HepG2 (cell line): ENCODE measurements around the gene SLC35B2. TPM values are rescaled to one million over a fixed set of nuclear protein-coding genes. Genes with fewer than 3 reads are reported as not detected.

Experiments used
- DZIP1 ChIP-seq: sonication (generic); formaldehyde crosslinking; IDR thresholded peaks from 2 replicates; pipeline ENCODE4 v1.5.0; 2020; ENCODE audit warnings: mild to moderate bottlenecking, missing genetic modification reagents
- ELF4 ChIP-seq: sonication (generic); formaldehyde crosslinking; IDR thresholded peaks from 2 replicates; pipeline ENCODE4 v1.5.0; 2020; ENCODE audit warnings: missing genetic modification reagents, mild to moderate bottlenecking, moderate library complexity, borderline replicate concordance
- FLYWCH1 ChIP-seq: sonication (generic); formaldehyde crosslinking; IDR thresholded peaks from 2 replicates; pipeline ENCODE4 v1.8.1; 2023; ENCODE audit warnings: mild to moderate bottlenecking, missing genetic modification reagents
- GTF2F1 ChIP-seq: fragments of 150-350 bp; IDR thresholded peaks from 2 replicates; pipeline ENCODE4 v1.6.1; 2014; ENCODE audit warnings: low read length
- HNRNPK ChIP-seq: fragments of 200-400 bp; formaldehyde crosslinking; IDR thresholded peaks from 2 replicates; pipeline ENCODE4 v1.6.1; 2018; ENCODE audit warnings: low read length, low read depth, moderate library complexity, mild to moderate bottlenecking; ENCODE audit not compliant: poor library complexity, severe bottlenecking
- JUND ChIP-seq: sonication (generic); formaldehyde crosslinking; IDR thresholded peaks from 2 replicates; pipeline ENCODE4 v1.8.0; 2022; ENCODE audit warnings: mild to moderate bottlenecking, missing genetic modification reagents
- MED8 ChIP-seq: sonication (generic); formaldehyde crosslinking; IDR thresholded peaks from 2 replicates; pipeline ENCODE4 v1.8.1; 2023; ENCODE audit warnings: mild to moderate bottlenecking, missing genetic modification reagents; ENCODE audit not compliant: insufficient replicate concordance
- ZBTB44 ChIP-seq: sonication (generic); formaldehyde crosslinking; IDR thresholded peaks from 2 replicates; pipeline ENCODE4 v1.4.0; 2020; ENCODE audit warnings: missing genetic modification reagents
- ZEB1 ChIP-seq: IDR thresholded peaks from 2 replicates; pipeline ENCODE4 v1.6.1; 2012; ENCODE audit warnings: mild to moderate bottlenecking, low read depth, inconsistent platforms; ENCODE audit not compliant: insufficient replicate concordance
- ZNF124 ChIP-seq: sonication (generic); formaldehyde crosslinking; IDR thresholded peaks from 2 replicates; pipeline ENCODE4 v1.4.0; 2020; ENCODE audit warnings: missing genetic modification reagents
- ZNF318 ChIP-seq: sonication (generic); formaldehyde crosslinking; IDR thresholded peaks from 2 replicates; pipeline ENCODE4 v1.4.0; 2020; ENCODE audit warnings: mild to moderate bottlenecking, missing genetic modification reagents
- ZNF549 ChIP-seq: sonication (generic); formaldehyde crosslinking; IDR thresholded peaks from 2 replicates; pipeline ENCODE4 v1.5.0; 2020; ENCODE audit warnings: missing genetic modification reagents
- ZNF639 ChIP-seq: conservative IDR thresholded peaks from 2 replicates; pipeline ENCODE4 v1.6.1; 2018; ENCODE audit warnings: missing genetic modification reagents
- ZNF713 ChIP-seq: sonication (generic); formaldehyde crosslinking; IDR thresholded peaks from 2 replicates; pipeline ENCODE4 v1.4.0; 2020; ENCODE audit warnings: mild to moderate bottlenecking, missing genetic modification reagents
- ZNF781 ChIP-seq: sonication (generic); formaldehyde crosslinking; IDR thresholded peaks from 2 replicates; pipeline ENCODE4 v1.5.1; 2020; ENCODE audit warnings: borderline replicate concordance, mild to moderate bottlenecking, missing genetic modification reagents; ENCODE audit errors: not compliant biosample characterization
- polyA plus RNA-seq, 8 experiments: library from polyadenylated mRNA; depleted of rRNA in 3 of 8; stranded (reverse) in 7 of 8; unstranded in 1 of 8; fragments of >200 nt; fragmentation: Illumina TruSeq in 4 of 8; extraction: Trizol in 4 of 8; gene quantifications; 2 replicates each; pipeline versions ENCODE4 v1.2.1 to v1.2.3, GENCODE V29; 2011 to 2016; ENCODE audit warnings: low read depth in 4 of 8, missing spikeins in 1 of 8, mixed read lengths in 1 of 8; ENCODE audit not compliant: insufficient read depth in 1 of 8
- total RNA-seq, 5 experiments: library from RNA; depleted of rRNA; stranded (reverse); fragments of >200 nt; fragmentation: Illumina TruSeq; extraction: Trizol; gene quantifications; 2 replicates each; pipeline ENCODE4 v1.2.3, GENCODE V29; 2016; ENCODE audit warnings: low read depth in 1 of 5

Gene SLC35B2
- total and polyA plus RNA-seq, 2 of the 13 experiments (the other 11 are each of a cell fraction or from before 2014, with no cell fraction given) = 61.1 to 148 TPM

GRCh38 chr6:44237021-44237812 lies 20.1 kb downstream of the SLC35B2 start (continued):
- TF ChIP-seq DZIP1 (CRISPR knock-in tag) (no peak), MED8 (CRISPR knock-in tag) (no peak), ZNF549 (no peak), HNRNPK (no peak), ZNF713 (CRISPR knock-in tag) (no peak; the same call in 1 of the 2 replicates), FLYWCH1 (no peak), ZEB1 (no peak), GTF2F1 (no peak), ZNF781 (peak; percentile 74), ZNF124 (no peak), ELF4 (no peak), JUND (CRISPR knock-in tag) (peak; percentile 53; the same call in 1 of the 2 replicates), ZNF639 (CRISPR knock-in tag) (no peak), ZNF318 (CRISPR knock-in tag) (no peak), ZBTB44 (no peak)
